SKM-1 treated with dmso at 0.1 percent for 144 hours (cell line): Measurements from ENCODE around the gene KAT2A.

Source experiments
- DNase-seq: peaks from one replicate; lab custom pipeline; 2025; ENCODE audit not compliant: unreplicated experiment; lab: John Stamatoyannopoulos, UW

The KAT2A gene

GRCh38 chr17:42096360-42097111 lies 24.6 kb downstream of the KAT2A start:
- DNase-seq: no peak

GRCh38 chr17:42094375-42095069 lies 26.6 kb downstream of the KAT2A start:
- no peak for DNase-seq

- no peak for DNase-seq
Observed at GRCh38 chr17:42092939-42093338, 28.2 kb downstream of the KAT2A start.

- no peak for DNase-seq
Observed at GRCh38 chr17:42090964-42091790, 30.0 kb downstream of the KAT2A start.

GRCh38 chr17:42088736-42089135 lies 32.4 kb downstream of the KAT2A start:
- no peak for DNase-seq

GRCh38 chr17:42087736-42088705 lies 33.1 kb downstream of the KAT2A start:
- DNase-seq: no peak

GRCh38 chr17:42087042-42087701 lies 34.0 kb downstream of the KAT2A start:
- DNase-seq: no peak

- DNase-seq: no peak
Observed at GRCh38 chr17:42081516-42082129, 39.5 kb downstream of the KAT2A start.

- no peak for DNase-seq
Observed at GRCh38 chr17:42079541-42079940, 41.6 kb downstream of the KAT2A start.

- DNase-seq: no peak
Observed at GRCh38 chr17:42078396-42079043, 42.6 kb downstream of the KAT2A start.

GRCh38 chr17:42077755-42078154 lies 43.4 kb downstream of the KAT2A start:
- no peak for DNase-seq

- no peak for DNase-seq
Observed at GRCh38 chr17:42076797-42077559, 44.2 kb downstream of the KAT2A start.

GRCh38 chr17:42075789-42076188 lies 45.4 kb downstream of the KAT2A start:
- no peak for DNase-seq

- DNase-seq: peak; percentile 10
Observed at GRCh38 chr17:42072323-42073187, 48.6 kb downstream of the KAT2A start.

GRCh38 chr17:42071810-42072209 lies 49.4 kb downstream of the KAT2A start:
- DNase-seq: no peak

- DNase-seq: no peak
Observed at GRCh38 chr17:42068979-42069378, 52.2 kb downstream of the KAT2A start.

GRCh38 chr17:42067371-42068091 lies 53.6 kb downstream of the KAT2A start:
- peak; percentile 20 for DNase-seq
